B cell (primary cell): ENCODE data around the gene GATA6. TPM values are rescaled to one million over a fixed set of nuclear protein-coding genes. Genes with fewer than 3 reads are reported as not detected.

Source experiments
- ATAC-seq: fragments of 200-7000 bp; cut with Tn5 transposase; one replicate; pipeline ENCODE4 v1.10.0; 2021; ENCODE audit warnings: low read depth, mild to moderate bottlenecking, moderate number of reproducible peaks, moderate library complexity
- CTCF ChIA-PET: fragments of 350-600 bp; sonication (Branson Sonifier 250); formaldehyde crosslinking; loops from one replicate; lab custom pipeline; 2021; ENCODE audit warnings: antibody characterized with exemption, inconsistent platforms; lab: Charles Lee
- POLR2A ChIA-PET: fragments of 350-600 bp; sonication (Branson Sonifier 250); formaldehyde crosslinking; loops from one replicate; lab custom pipeline; 2021; ENCODE audit warnings: antibody characterized with exemption; lab: Charles Lee
- DNase-seq: peaks from one replicate; pipeline ENCODE4 v3.0.0; 2013
- H2AFZ ChIP-seq: 2 replicates; pipeline ENCODE4 v1.6.1; 2012; ENCODE audit warnings: mild to moderate bottlenecking, low read depth, low read length; ENCODE audit not compliant: insufficient read depth, poor library complexity, severe bottlenecking
- H3K27ac ChIP-seq, 2 donors: 1 replicate in 1 of 2; 2 replicates in 1 of 2; pipeline ENCODE4 v1.5.1; 2012 to 2013; ENCODE audit warnings: low read length in 2 of 2, mild to moderate bottlenecking in 2 of 2, moderate library complexity in 1 of 2
- H3K27me3 ChIP-seq, 4 experiments: fragments of 200-600 bp in 1 of 4; sonication (generic) in 1 of 4; replicated peaks in 1 of 4; 1 replicate in 2 of 4; 2 replicates in 2 of 4; pipeline versions ENCODE4 v1.6.1 to v1.7.0; 2013 to 2016; ENCODE audit warnings: low read length in 3 of 4, mild to moderate bottlenecking in 2 of 4, mixed read lengths in 1 of 4, moderate library complexity in 1 of 4; ENCODE audit not compliant: insufficient read depth in 4 of 4, control insufficient read depth in 3 of 4; ENCODE audit errors: control extremely low read depth in 1 of 4
- H3K36me3 ChIP-seq, 2 experiments: replicated peaks in 1 of 2; 1 replicate in 1 of 2; 2 replicates in 1 of 2; pipeline versions ENCODE4 v1.6.1 to v1.7.1; 2013; ENCODE audit warnings: low read length in 1 of 2; ENCODE audit not compliant: insufficient read depth in 2 of 2, control insufficient read depth in 1 of 2; ENCODE audit errors: control extremely low read depth in 1 of 2, extremely low read depth in 1 of 2
- H3K4me1 ChIP-seq, 2 donors: fragments of 200-600 bp in 1 of 2; sonication (generic) in 1 of 2; 1 replicate in 1 of 2; 2 replicates in 1 of 2; pipeline versions ENCODE4 v1.5.1 to v1.6.1; 2013 to 2017; ENCODE audit warnings: low read length in 2 of 2; ENCODE audit not compliant: control insufficient read depth in 2 of 2, insufficient read depth in 2 of 2
- H3K4me2 ChIP-seq: replicated peaks from 2 replicates; pipeline ENCODE3; 2012; ENCODE audit warnings: mild to moderate bottlenecking, low read depth, low read length; ENCODE audit not compliant: poor library complexity, severe bottlenecking
- H3K4me3 ChIP-seq, 5 experiments: fragments of 200-600 bp in 1 of 5; sonication (generic) in 1 of 5; 1 replicate in 3 of 5; 2 replicates in 2 of 5; pipeline versions ENCODE4 v1.5.1 to v1.7.0; 2011 to 2016; ENCODE audit warnings: low read length in 4 of 5, mild to moderate bottlenecking in 4 of 5, low read depth in 2 of 5, control low read depth in 1 of 5, moderate library complexity in 1 of 5; ENCODE audit not compliant: insufficient read depth in 1 of 5; ENCODE audit errors: control extremely low read depth in 1 of 5, extremely low read depth in 1 of 5
- H3K79me2 ChIP-seq: fragments of 200-600 bp; sonication (generic); one replicate; pipeline ENCODE4 v1.6.0; 2016; ENCODE audit warnings: low read length; ENCODE audit not compliant: control insufficient read depth, insufficient read depth
- H3K9ac ChIP-seq: fragments of 200-600 bp; sonication (generic); 2 replicates; pipeline ENCODE4 v1.6.1; 2017; ENCODE audit warnings: mild to moderate bottlenecking, low read length, moderate library complexity
- H3K9me3 ChIP-seq, 3 donors: one replicate each; pipeline versions ENCODE4 v1.6.1 to v1.7.1; 2013; ENCODE audit warnings: low read length in 2 of 3; ENCODE audit not compliant: control insufficient read depth in 2 of 3, insufficient read depth in 1 of 3; ENCODE audit errors: control extremely low read depth in 1 of 3
- H4K20me1 ChIP-seq: 2 replicates; pipeline ENCODE4 v1.6.0; 2012; ENCODE audit warnings: mild to moderate bottlenecking, low read length; ENCODE audit not compliant: insufficient read depth, control insufficient read depth, poor library complexity, severe bottlenecking
- H3K27ac Mint-ChIP-seq: one replicate; pipeline ENCODE4 v1.8.0; 2021; ENCODE audit warnings: mixed read lengths
- H3K27me3 Mint-ChIP-seq: one replicate; pipeline ENCODE4 v1.8.0; 2021; ENCODE audit warnings: mixed read lengths
- H3K4me1 Mint-ChIP-seq: one replicate; pipeline ENCODE4 v1.8.0; 2021; ENCODE audit warnings: mixed read lengths
- H3K4me3 Mint-ChIP-seq: one replicate; pipeline ENCODE4 v1.8.0; 2021; ENCODE audit warnings: mixed read lengths
- H3K9me3 Mint-ChIP-seq: one replicate; pipeline ENCODE4 v1.8.0; 2022; ENCODE audit warnings: mixed read lengths; ENCODE audit not compliant: insufficient read depth
- EZH2 ChIP-seq: IDR thresholded peaks from 2 replicates; pipeline ENCODE4 v1.6.1; 2012; ENCODE audit warnings: borderline replicate concordance, low read depth, mild to moderate bottlenecking, moderate library complexity, low read length; ENCODE audit not compliant: insufficient read depth, poor library complexity, severe bottlenecking
- WGBS: methylation state at CpG from one replicate; pipeline ENCODE4 v1.1.5; 2013; ENCODE audit warnings: missing lambda C conversion rate; ENCODE audit not compliant: insufficient coverage; 5-methylcytosine and 5-hydroxymethylcytosine counted together
- intact Hi-C: fragments of 100-400 bp; cut with micrococcal nuclease; formaldehyde crosslinking; loops from one replicate; pipeline ENCODE4 v1.10.0; 2022
- polyA plus RNA-seq: library from polyadenylated mRNA; depleted of rRNA; stranded (reverse); fragments of >200 nt; gene quantifications from 2 replicates; pipeline ENCODE4 v1.2.3, GENCODE V29; 2012
- total RNA-seq, 2 donors: library from RNA; stranded (reverse); fragments of 120-200 nt in 1 of 2; gene quantifications; 1 replicate in 1 of 2; 2 replicates in 1 of 2; pipeline versions ENCODE4 v1.2.3 to v1.2.4, GENCODE V29; 2013 to 2022
- TF ChIP-seq, protein P1 (sequence below): fragments of 200-600 bp; IDR thresholded peaks from one replicate; pipeline ENCODE4 v1.8.0; 2022; ENCODE audit warnings: antibody characterized with exemption, mild to moderate bottlenecking

The GATA6 gene
- total and polyA plus RNA-seq, 2 donors (not counting 1 experiment from before 2014, with no cell fraction given), result not detected

DNA sequence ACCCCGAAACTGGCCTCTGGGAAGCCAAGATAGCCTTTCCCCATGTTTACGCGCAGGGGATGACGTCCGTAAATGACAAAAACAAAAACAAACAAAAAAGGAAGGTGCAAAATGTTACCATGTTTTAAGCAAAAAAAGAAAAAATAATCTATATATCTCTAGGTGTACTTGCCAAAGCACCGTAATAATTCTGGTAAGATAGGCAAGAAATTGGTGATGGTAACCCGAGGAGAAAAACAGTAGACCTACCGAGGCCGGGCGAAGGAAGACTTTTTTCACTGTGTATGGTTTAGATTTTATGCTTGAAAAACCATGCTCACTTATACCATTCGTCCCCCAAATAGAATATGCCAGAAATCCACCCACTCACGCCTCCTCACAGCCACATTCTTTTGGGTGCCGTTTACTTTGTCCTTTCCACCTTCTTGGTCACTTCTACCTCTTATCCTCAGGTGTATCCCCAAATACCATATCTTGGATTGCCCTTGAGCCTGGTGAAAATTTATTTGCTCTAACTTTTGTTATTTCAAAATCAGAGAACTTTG lies 8.0 kb downstream of the GATA6 start:
- H3K4me1 ChIP-seq, result no peaks in the 10 kb centered on the region
- ATAC-seq (no peak), DNase-seq (no peak)
- H3K4me2 ChIP-seq, result no peak overlapping the region
- peaks cover 0 to under 1% (median 0%) of the 10 kb centered on the region in 3 donors for H3K9me3 ChIP-seq
- POLR2A ChIA-PET, result no interaction called here
- no peak overlapping the region for H2AFZ ChIP-seq
- Mint-ChIP-seq H3K9me3 (no peaks in the 10 kb centered on the region), H3K27me3 (peaks cover 53% of the 10 kb centered on the region), H3K27ac (no peak overlapping the region), H3K4me3 (no peak overlapping the region), H3K4me1 (no peaks in the 10 kb centered on the region)
- H3K36me3 ChIP-seq, result no peaks in the 10 kb centered on the region
- intact Hi-C loops, result no loop called here
- CTCF ChIA-PET, result no interaction called here
- H3K9ac ChIP-seq, result no peak overlapping the region
- peaks cover 0 to 35% (median 11%) of the 10 kb centered on the region in 4 experiments for H3K27me3 ChIP-seq
- H3K27ac ChIP-seq, result no peak overlapping the region
- no peaks in the 10 kb centered on the region for H4K20me1 ChIP-seq
- TF ChIP-seq EZH2, result no peak
- TF ChIP-seq, protein P1, sequence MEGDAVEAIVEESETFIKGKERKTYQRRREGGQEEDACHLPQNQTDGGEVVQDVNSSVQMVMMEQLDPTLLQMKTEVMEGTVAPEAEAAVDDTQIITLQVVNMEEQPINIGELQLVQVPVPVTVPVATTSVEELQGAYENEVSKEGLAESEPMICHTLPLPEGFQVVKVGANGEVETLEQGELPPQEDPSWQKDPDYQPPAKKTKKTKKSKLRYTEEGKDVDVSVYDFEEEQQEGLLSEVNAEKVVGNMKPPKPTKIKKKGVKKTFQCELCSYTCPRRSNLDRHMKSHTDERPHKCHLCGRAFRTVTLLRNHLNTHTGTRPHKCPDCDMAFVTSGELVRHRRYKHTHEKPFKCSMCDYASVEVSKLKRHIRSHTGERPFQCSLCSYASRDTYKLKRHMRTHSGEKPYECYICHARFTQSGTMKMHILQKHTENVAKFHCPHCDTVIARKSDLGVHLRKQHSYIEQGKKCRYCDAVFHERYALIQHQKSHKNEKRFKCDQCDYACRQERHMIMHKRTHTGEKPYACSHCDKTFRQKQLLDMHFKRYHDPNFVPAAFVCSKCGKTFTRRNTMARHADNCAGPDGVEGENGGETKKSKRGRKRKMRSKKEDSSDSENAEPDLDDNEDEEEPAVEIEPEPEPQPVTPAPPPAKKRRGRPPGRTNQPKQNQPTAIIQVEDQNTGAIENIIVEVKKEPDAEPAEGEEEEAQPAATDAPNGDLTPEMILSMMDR, result no peak
- WGBS, result 93% methylated on average over 4 of the region's 13 CpGs
- H3K79me2 ChIP-seq, result no peaks in the 10 kb centered on the region
- H3K4me3 ChIP-seq, result no peak overlapping the region

DNA sequence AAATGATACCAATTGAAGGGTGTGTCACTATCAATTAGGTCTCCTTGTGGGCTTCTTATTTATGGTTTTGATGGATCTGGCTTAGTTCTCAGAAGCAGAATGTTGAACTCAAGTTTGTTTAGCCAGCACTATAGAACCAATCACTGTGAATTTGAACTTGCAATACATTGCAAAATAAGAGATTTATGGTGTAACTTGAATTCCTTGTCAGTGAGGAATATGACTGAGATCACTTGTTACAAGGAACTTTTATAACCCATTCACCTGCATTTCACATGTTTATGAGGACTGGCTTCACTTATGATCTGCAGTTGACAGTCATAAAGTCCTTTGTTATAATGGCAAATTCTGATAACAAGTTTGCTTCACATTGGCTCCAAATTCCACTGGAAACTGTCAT lies 9.8 kb downstream of the GATA6 start:
- intact Hi-C loops, result no loop called here
- H3K79me2 ChIP-seq, result no peaks in the 10 kb centered on the region
- H3K9me3 Mint-ChIP-seq, result no peaks in the 10 kb centered on the region
- no peaks in the 10 kb centered on the region for H3K4me1 ChIP-seq
- no peak for TF ChIP-seq EZH2
- TF ChIP-seq, protein P1, result no peak
- no peaks in the 10 kb centered on the region for H3K36me3 ChIP-seq
- H3K27ac ChIP-seq, result no peak overlapping the region
- peaks cover 0 to 21% (median 10%) of the 10 kb centered on the region in 4 experiments for H3K27me3 ChIP-seq
- ChIA-PET CTCF (no interaction called here), POLR2A (no interaction called here)
- H3K27ac Mint-ChIP-seq, result no peak overlapping the region
- ATAC-seq (no peak), DNase-seq (no peak)
- no peak overlapping the region for H3K4me2 ChIP-seq
- H3K27me3 Mint-ChIP-seq, result peaks cover 36% of the 10 kb centered on the region
- H3K9me3 ChIP-seq, result no peaks in the 10 kb centered on the region
- H2AFZ ChIP-seq, result no peak overlapping the region
- H3K4me3 Mint-ChIP-seq, result no peak overlapping the region
- H3K4me1 Mint-ChIP-seq, result no peaks in the 10 kb centered on the region
- no peak overlapping the region for H3K9ac ChIP-seq
- no peak overlapping the region for H3K4me3 ChIP-seq
- no peaks in the 10 kb centered on the region for H4K20me1 ChIP-seq
